Progenitor cell of endocrine pancreas (in vitro differentiated cells): ENCODE measurements around the gene NACA2. TPM values are rescaled to one million over a fixed set of nuclear protein-coding genes. Genes with fewer than 3 reads are reported as not detected.
"Not testable (repeated sequence)": the region's sequence is repeated elsewhere in the genome, so short reads cannot be mapped to it uniquely, and the experiment has no call there.

Experiments used
- DNase-seq: peaks from one replicate; pipeline ENCODE4 v3.0.0; 2021; ENCODE audit warnings: low spot score; ENCODE audit not compliant: unreplicated experiment
- H3K27ac Mint-ChIP-seq: 2 replicates; pipeline ENCODE4 v1.8.0; 2021; ENCODE audit warnings: mild to moderate bottlenecking, moderate library complexity, mixed read lengths
- H3K27me3 Mint-ChIP-seq: 2 replicates; pipeline ENCODE4 v1.8.0; 2021; ENCODE audit warnings: mixed read lengths
- H3K36me3 Mint-ChIP-seq: 2 replicates; pipeline ENCODE4 v1.8.0; 2022; ENCODE audit warnings: mixed read lengths; ENCODE audit not compliant: insufficient read depth
- H3K4me1 Mint-ChIP-seq: 2 replicates; pipeline ENCODE4 v1.8.0; 2021; ENCODE audit warnings: low read depth, mixed read lengths
- H3K4me3 Mint-ChIP-seq: 2 replicates; pipeline ENCODE4 v1.8.0; 2021; ENCODE audit warnings: low read depth, mild to moderate bottlenecking, moderate library complexity, mixed read lengths
- H3K9me3 Mint-ChIP-seq: 2 replicates; pipeline ENCODE4 v1.8.0; 2021; ENCODE audit warnings: low read depth, mixed read lengths
- CTCF ChIP-seq: fragments of 200-600 bp; sonication (generic); IDR thresholded peaks from one replicate; pipeline ENCODE4 v1.5.0; 2021; ENCODE audit warnings: antibody characterized with exemption, mild to moderate bottlenecking; ENCODE audit not compliant: unreplicated experiment
- total RNA-seq: library from RNA; stranded (reverse); gene quantifications from 2 replicates; pipeline ENCODE4 v1.2.1, GENCODE V29; 2021

NACA2 gene
- total RNA-seq, 1 donor from 2014 or later: not detected

GRCh38 chr17:61589990-61590389 lies 1.0 kb downstream of the NACA2 start:
- Mint-ChIP-seq H3K27ac (no peak overlapping the region), H3K4me3 (no peak overlapping the region), H3K9me3 (no peaks in the 10 kb centered on the region), H3K36me3 (no peaks in the 10 kb centered on the region), H3K4me1 (no peaks in the 10 kb centered on the region), H3K27me3 (peaks cover 7% of the 10 kb centered on the region)
- no peak for DNase-seq
- no peak for TF ChIP-seq CTCF

- Mint-ChIP-seq H3K27me3 (peaks cover 3% of the 10 kb centered on the region), H3K27ac (no peak overlapping the region), H3K36me3 (no peaks in the 10 kb centered on the region), H3K4me1 (peaks cover 3% of the 10 kb centered on the region), H3K4me3 (no peak overlapping the region), H3K9me3 (no peaks in the 10 kb centered on the region)
- no peak for TF ChIP-seq CTCF
- no peak for DNase-seq
These were observed 3.0 kb downstream of the NACA2 start for GRCh38 chr17:61587807-61588660.

GRCh38 chr17:61587242-61587641 lies 3.8 kb downstream of the NACA2 start:
- no peak overlapping the region for H3K27ac Mint-ChIP-seq
- no peak overlapping the region for H3K4me3 Mint-ChIP-seq
- peaks cover 7% of the 10 kb centered on the region for H3K4me1 Mint-ChIP-seq
- H3K27me3 Mint-ChIP-seq: peaks cover 3% of the 10 kb centered on the region
- no peaks in the 10 kb centered on the region for H3K9me3 Mint-ChIP-seq
- H3K36me3 Mint-ChIP-seq: no peaks in the 10 kb centered on the region
- no peak for DNase-seq
- TF ChIP-seq CTCF: no peak

GRCh38 chr17:61586622-61587021 lies 4.4 kb downstream of the NACA2 start:
- not testable (repeated sequence) for H3K27me3 Mint-ChIP-seq, H3K9me3 Mint-ChIP-seq, H3K36me3 Mint-ChIP-seq, H3K4me3 Mint-ChIP-seq, H3K27ac Mint-ChIP-seq, DNase-seq
- peaks cover 11% of the 10 kb centered on the region for H3K4me1 Mint-ChIP-seq

GRCh38 chr17:61586031-61586566 lies 4.9 kb downstream of the NACA2 start:
- H3K9me3 Mint-ChIP-seq: no peaks in the 10 kb centered on the region

More at GRCh38 chr17:61586031-61586566, 4.9 kb downstream of the NACA2 start:
- Mint-ChIP-seq H3K36me3 (no peaks in the 10 kb centered on the region), H3K27ac (no peak overlapping the region), H3K4me1 (peaks cover 17% of the 10 kb centered on the region), H3K27me3 (peaks cover 3% of the 10 kb centered on the region), H3K4me3 (no peak overlapping the region)
- TF ChIP-seq CTCF: no peak
- no peak for DNase-seq
